Measurements from ENCODE around the gene MYO1F. TPM values are rescaled to one million over a fixed set of nuclear protein-coding genes. Genes with fewer than 3 reads are reported as not detected.
A peak's percentile ranks its signal among the peaks of the same experiment; 100 is the strongest.

MYO1F gene
- total RNA-seq, 2 donors from 2014 or later: 6.1 to 9.4 TPM

DNA sequence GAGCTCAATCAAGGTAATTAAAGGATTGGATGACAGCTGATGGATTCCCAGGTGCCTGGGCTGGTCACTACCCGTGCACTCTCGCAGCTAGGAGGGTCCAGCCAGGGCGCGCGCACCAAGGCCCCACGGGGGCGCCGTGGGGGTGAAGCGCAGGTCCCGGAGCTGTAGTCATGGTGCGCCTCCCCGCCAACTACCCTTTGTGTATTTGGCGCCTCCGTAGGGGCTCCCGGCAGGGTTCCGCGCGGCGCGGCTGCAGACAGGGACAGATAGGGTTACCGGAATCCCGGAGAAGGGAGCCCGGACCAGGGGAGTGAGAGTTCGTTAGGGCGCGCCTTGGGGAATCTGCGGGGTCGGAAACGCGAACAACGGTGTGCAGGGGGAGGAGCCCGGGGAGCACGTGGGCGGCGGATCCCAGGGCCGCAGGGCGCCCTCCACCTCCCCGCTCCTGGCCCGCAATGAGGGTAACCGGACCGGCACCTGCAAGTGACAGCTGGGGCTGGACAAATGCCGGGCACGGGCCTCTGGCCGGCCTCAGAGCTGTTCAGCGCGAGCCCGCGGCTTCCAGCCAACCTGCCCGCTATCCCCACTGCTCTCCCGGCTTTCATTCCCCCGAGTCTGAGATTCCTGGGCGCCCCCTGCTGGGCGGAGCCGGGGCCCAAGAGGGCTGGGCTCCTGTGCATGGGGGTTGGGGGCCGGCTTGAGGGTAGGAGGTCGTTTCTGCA, 71.4 kb downstream of the MYO1F start:
- Histone ChIP-seq H3K4me1 (replicated peaks) (peaks cover 3% of the 10 kb centered on the region), H3K27me3 (replicated peaks; ENCODE audit: insufficient read depth) (no peaks in the 10 kb centered on the region), H3K9me3 (no peaks in the 10 kb centered on the region), H3K4me3 (peak overlapping the region; percentile 41 to 42), H3K27ac (peak overlapping the region; percentile 53 to 57), H3K36me3 (no peaks in the 10 kb centered on the region)
- intact Hi-C loops (cut with DNase I): loop anchor here (5.0 to 10.0 kb wide), 2 partner anchors 94 to 151 kb away; partner anchors contain the start of gene MARCHF2
- peak; percentile 84 for DNase-seq (ENCODE audit: low spot score)
- 0% methylated on average over 54 of the region's 56 CpGs for WGBS
- TF ChIP-seq POLR2A (IDR thresholded peaks at IDR 0.05) (peak; percentile 16), POLR2AphosphoS5 (IDR thresholded peaks at IDR 0.05) (peak; percentile 71)
- TF ChIP-seq, protein P1, sequence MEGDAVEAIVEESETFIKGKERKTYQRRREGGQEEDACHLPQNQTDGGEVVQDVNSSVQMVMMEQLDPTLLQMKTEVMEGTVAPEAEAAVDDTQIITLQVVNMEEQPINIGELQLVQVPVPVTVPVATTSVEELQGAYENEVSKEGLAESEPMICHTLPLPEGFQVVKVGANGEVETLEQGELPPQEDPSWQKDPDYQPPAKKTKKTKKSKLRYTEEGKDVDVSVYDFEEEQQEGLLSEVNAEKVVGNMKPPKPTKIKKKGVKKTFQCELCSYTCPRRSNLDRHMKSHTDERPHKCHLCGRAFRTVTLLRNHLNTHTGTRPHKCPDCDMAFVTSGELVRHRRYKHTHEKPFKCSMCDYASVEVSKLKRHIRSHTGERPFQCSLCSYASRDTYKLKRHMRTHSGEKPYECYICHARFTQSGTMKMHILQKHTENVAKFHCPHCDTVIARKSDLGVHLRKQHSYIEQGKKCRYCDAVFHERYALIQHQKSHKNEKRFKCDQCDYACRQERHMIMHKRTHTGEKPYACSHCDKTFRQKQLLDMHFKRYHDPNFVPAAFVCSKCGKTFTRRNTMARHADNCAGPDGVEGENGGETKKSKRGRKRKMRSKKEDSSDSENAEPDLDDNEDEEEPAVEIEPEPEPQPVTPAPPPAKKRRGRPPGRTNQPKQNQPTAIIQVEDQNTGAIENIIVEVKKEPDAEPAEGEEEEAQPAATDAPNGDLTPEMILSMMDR (IDR thresholded peaks at IDR 0.05): peak; percentile 85 to 96 (median 90)

DNA sequence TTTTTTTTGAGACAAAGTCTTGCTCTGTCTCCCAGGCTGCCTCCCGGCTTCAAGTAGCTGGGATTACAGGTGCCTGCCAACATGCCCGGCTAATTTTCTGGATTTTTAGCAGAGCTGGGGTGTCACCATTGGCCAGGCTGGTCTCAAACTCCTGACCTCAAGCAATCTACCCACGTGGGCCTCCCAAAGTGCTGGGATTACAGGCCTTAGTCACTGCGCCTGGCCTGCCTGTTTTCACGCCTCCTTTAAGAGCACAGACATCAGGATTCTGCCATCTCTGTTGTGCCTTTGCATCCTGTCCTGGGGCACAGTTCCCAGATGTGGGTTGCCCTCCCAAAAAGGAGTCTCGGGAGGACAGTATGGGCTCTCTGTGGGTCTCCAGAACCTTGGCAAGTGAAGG, 72.3 kb downstream of the MYO1F start:
- Histone ChIP-seq H3K27ac (no peak overlapping the region), H3K4me1 (replicated peaks) (peaks cover 3% of the 10 kb centered on the region), H3K9me3 (no peaks in the 10 kb centered on the region), H3K4me3 (no peak overlapping the region), H3K27me3 (replicated peaks; ENCODE audit: insufficient read depth) (no peaks in the 10 kb centered on the region), H3K36me3 (no peaks in the 10 kb centered on the region)
- intact Hi-C loops (cut with DNase I): loop anchor here (5.0 to 10.0 kb wide), 2 partner anchors 93 to 150 kb away; partner anchors contain the start of gene MARCHF2
- DNase-seq (ENCODE audit: low spot score): no peak
- 76% methylated on average over 6 of the region's 6 CpGs for WGBS
- no peak for TF ChIP-seq POLR2AphosphoS5 (IDR thresholded peaks at IDR 0.05)
- no peak for TF ChIP-seq POLR2A (IDR thresholded peaks at IDR 0.05)
- TF ChIP-seq, protein P1 (IDR thresholded peaks at IDR 0.05): no peak

DNA sequence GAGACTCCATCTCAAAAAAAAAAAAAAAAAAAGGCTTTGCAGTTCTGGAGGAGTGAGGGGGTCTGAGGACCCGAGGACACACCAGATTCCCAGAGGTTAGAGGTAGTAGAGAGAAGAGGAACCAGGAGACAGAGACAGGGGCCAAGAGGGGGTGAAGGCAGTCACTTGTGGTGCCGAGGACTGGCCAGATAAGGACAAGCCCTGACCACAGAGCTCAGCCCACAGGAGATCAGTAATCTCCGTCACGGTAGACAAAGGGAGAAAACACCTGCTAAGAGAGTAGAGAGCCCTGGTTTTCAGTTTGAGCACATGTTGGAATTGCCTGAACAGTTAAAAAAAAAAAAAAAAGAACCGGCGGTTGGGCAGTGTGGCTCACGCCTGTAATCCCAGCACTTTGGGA, 73.1 kb downstream of the MYO1F start:
- intact Hi-C loops (cut with DNase I): loop anchor here (10.0 kb wide), 1 partner anchor 149 kb away; no protein-coding TSS in a partner anchor
- WGBS: 76% methylated on average over 7 of the region's 7 CpGs

DNA sequence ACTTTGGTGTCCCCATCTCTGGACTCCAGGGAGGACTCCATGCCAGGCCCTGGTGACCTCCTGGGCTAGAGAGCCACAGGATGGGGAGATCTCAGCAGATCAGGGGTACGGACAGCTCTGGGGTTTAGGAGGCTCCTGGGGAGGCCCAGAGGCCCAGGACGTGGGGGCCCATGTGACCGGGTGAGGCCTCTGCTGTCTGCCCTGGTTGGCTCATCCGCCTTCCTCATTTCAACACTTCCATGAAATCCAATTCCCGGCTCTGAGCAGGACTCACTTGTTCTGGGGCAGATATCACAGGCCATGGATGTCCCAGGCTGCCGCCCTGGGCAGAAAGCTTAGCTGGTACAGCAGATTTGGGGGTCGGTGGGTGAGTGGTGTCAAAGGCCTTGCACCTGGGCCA, 73.7 kb downstream of the MYO1F start:
- no peak overlapping the region for H3K4me3 ChIP-seq
- H3K36me3 ChIP-seq: no peaks in the 10 kb centered on the region
- no peak for DNase-seq (ENCODE audit: low spot score)
- no peak overlapping the region for H3K27ac ChIP-seq
- TF ChIP-seq, protein P1 (IDR thresholded peaks at IDR 0.05): no peak
- TF ChIP-seq POLR2A (IDR thresholded peaks at IDR 0.05): no peak
- TF ChIP-seq POLR2AphosphoS5 (IDR thresholded peaks at IDR 0.05): no peak
- intact Hi-C loops (cut with DNase I): loop anchor here (10.0 kb wide), 1 partner anchor 149 kb away; no protein-coding TSS in a partner anchor
- peaks cover 3% of the 10 kb centered on the region for H3K4me1 ChIP-seq (replicated peaks)
- WGBS: 96% methylated on average over 5 of the region's 7 CpGs
- H3K27me3 ChIP-seq (replicated peaks; ENCODE audit: insufficient read depth): no peaks in the 10 kb centered on the region
- H3K9me3 ChIP-seq: no peaks in the 10 kb centered on the region

More for the DNA sequence above, 73.1 kb downstream of the MYO1F start:
- H3K4me1 ChIP-seq (replicated peaks): peaks cover 3% of the 10 kb centered on the region
- no peak for TF ChIP-seq POLR2A (IDR thresholded peaks at IDR 0.05)
- TF ChIP-seq, protein P1 (IDR thresholded peaks at IDR 0.05): no peak
- TF ChIP-seq POLR2AphosphoS5 (IDR thresholded peaks at IDR 0.05): no peak
- H3K36me3 ChIP-seq: no peaks in the 10 kb centered on the region
- no peak for DNase-seq (ENCODE audit: low spot score)
- H3K4me3 ChIP-seq: no peak overlapping the region
- H3K27ac ChIP-seq: no peak overlapping the region
- no peaks in the 10 kb centered on the region for H3K9me3 ChIP-seq
- H3K27me3 ChIP-seq (replicated peaks; ENCODE audit: insufficient read depth): no peaks in the 10 kb centered on the region
